ENCODE data around the gene CFAP157.

The CFAP157 gene

DNA sequence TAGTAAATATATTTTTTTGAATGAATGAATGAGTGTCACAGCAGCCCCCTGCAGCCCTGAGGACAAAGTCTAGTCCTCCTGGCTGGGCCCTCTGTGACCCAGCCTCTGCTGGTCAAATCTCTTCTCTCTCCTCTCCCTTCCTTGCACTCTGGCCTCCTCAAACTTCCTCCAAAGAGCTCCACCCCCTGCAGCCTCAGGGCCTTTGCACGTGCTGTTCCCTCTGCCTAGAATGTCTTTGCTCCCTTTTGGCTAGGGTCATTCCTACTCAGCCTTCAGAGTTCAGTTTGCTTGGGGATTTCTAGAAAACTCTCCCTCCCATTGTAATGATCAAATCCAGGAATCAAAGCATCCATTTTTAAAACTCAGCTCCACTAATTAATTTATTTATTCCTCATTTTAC, 58.6 kb downstream of the CFAP157 start:
- no peak for FAIRE-seq

Data from colon (tissue), 2 donors.